ENCODE measurements around the gene DCLRE1A. TPM values are rescaled to one million over a fixed set of nuclear protein-coding genes. Genes with fewer than 3 reads are reported as not detected.

DCLRE1A gene
- polyA plus RNA-seq, 4 donors, result 14.1 to 17.4 (median 16.9) TPM

DNA sequence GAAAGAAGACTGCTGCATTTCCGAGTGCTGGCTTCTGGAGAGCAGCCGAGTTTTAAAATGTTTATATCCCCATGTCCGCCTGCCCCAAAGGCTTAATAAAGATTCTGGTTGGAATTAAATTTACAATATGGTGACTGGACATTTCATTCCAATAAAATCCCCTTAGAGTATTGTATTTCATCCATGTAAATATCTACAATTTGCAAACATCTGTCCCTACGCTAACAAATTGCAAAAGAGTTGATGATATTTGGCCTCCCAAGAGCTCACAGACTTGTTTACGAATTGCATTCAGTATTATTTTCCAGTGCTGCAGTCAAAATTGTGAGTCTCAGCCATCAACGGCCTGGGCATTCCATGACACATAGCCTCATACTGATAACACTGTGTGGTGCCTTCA, 52.3 kb downstream of the DCLRE1A start:
- DNase-seq (ENCODE audit: low read depth in 4 of 4, low spot score in 3 of 4), result no peak

GRCh38 chr10:113791691-113792090, 62.2 kb downstream of the DCLRE1A start:
- DNase-seq (ENCODE audit: low read depth in 4 of 4, low spot score in 3 of 4), result no peak

- DNase-seq (ENCODE audit: low read depth in 4 of 4, low spot score in 3 of 4), result no peak
Observed at GRCh38 chr10:113788604-113789083, 65.2 kb downstream of the DCLRE1A start.

Other genes starting within 250 kb of the DCLRE1A start
- gene NRAP, start 190.0 kb downstream of the DCLRE1A start, polyA plus RNA-seq (ENCODE audit: insufficient read length in 4 of 4), result under 1 TPM in 1 of 4 donors, not detected in 3; 0.01 TPM
- gene CASP7, start 174.2 kb downstream of the DCLRE1A start, polyA plus RNA-seq (ENCODE audit: insufficient read length in 4 of 4), result 10 to 100 TPM; 28.2 to 33.8 (median 30.4) TPM
- gene PLEKHS1, start 102.4 kb downstream of the DCLRE1A start, polyA plus RNA-seq (ENCODE audit: insufficient read length in 4 of 4), result under 1 TPM; 0.04 to 0.20 (median 0.13) TPM
- 10 to 100 TPM; 15.9 to 25.6 (median 20.6) TPM for gene NHLRC2, start 579 bp upstream of the DCLRE1A start, polyA plus RNA-seq (ENCODE audit: insufficient read length in 4 of 4)
- gene ADRB1, start 189.8 kb upstream of the DCLRE1A start, polyA plus RNA-seq (ENCODE audit: insufficient read length in 4 of 4), result under 1 TPM; 0.06 to 0.09 (median 0.07) TPM